GM23338 (cell line): ENCODE results near the gene TIMP3.

ENCODE experiments used
- CREB1 ChIP-seq: fragments of 250-450 bp; sonication (Bioruptor Pico); IDR thresholded peaks from 2 replicates; pipeline ENCODE4 v1.5.0; 2020; ENCODE audit warnings: low read depth, mild to moderate bottlenecking, moderate library complexity
- EZH2 ChIP-seq: fragments of 200-600 bp; sonication (generic); IDR thresholded peaks from one replicate; pipeline ENCODE4 v1.8.0; 2017; ENCODE audit warnings: antibody characterized with exemption, mild to moderate bottlenecking, low read depth; ENCODE audit not compliant: unreplicated experiment
- EZH2phosphoT487 ChIP-seq: fragments of 200-600 bp; sonication (generic); IDR thresholded peaks from one replicate; pipeline ENCODE4 v1.8.1; 2018; ENCODE audit warnings: antibody characterized with exemption; ENCODE audit not compliant: unreplicated experiment
- JUNB ChIP-seq: IDR thresholded peaks from one replicate; pipeline ENCODE4 v1.6.1; 2016; ENCODE audit warnings: antibody characterized with exemption; ENCODE audit not compliant: unreplicated experiment
- POLR2AphosphoS5 ChIP-seq: IDR thresholded peaks from 2 replicates; pipeline ENCODE4 v1.6.1; 2016; ENCODE audit warnings: antibody characterized with exemption, low read depth
- STAT1 ChIP-seq: IDR thresholded peaks from one replicate; pipeline ENCODE4 v1.6.1; 2016; ENCODE audit warnings: antibody characterized with exemption; ENCODE audit not compliant: unreplicated experiment
- ZNF114 ChIP-seq: fragments of 250-450 bp; sonication (Bioruptor Pico); IDR thresholded peaks from 2 replicates; pipeline ENCODE4 v1.5.0; 2020; ENCODE audit warnings: mild to moderate bottlenecking, moderate library complexity
- ZNF331 ChIP-seq: fragments of 250-450 bp; sonication (Bioruptor Pico); IDR thresholded peaks from 2 replicates; pipeline ENCODE4 v1.5.0; 2020; ENCODE audit warnings: low read depth, mild to moderate bottlenecking, moderate library complexity
- TF ChIP-seq, protein P1 (sequence below), 2 experiments: fragments of 200-600 bp in 1 of 2; sonication (generic) in 1 of 2; conservative IDR thresholded peaks; 2 replicates each; pipeline versions ENCODE4 v1.5.1 to v1.6.1; 2016 to 2017; ENCODE audit warnings: antibody characterized with exemption in 2 of 2, low read depth in 2 of 2, mild to moderate bottlenecking in 2 of 2, moderate library complexity in 1 of 2
- TF ChIP-seq, protein P2 (sequence below): fragments of 250-450 bp; sonication (Bioruptor Pico); IDR thresholded peaks from 2 replicates; pipeline ENCODE4 v1.5.0; 2020; ENCODE audit warnings: mild to moderate bottlenecking, moderate library complexity
- TF ChIP-seq, protein P3 (sequence below): IDR thresholded peaks from one replicate; pipeline ENCODE4 v1.6.1; 2018; ENCODE audit warnings: antibody characterized with exemption; ENCODE audit not compliant: unreplicated experiment
- TF ChIP-seq, protein P4 (sequence below): IDR thresholded peaks from 2 replicates; pipeline ENCODE4 v1.6.1; 2016; ENCODE audit warnings: antibody characterized with exemption

DNA sequence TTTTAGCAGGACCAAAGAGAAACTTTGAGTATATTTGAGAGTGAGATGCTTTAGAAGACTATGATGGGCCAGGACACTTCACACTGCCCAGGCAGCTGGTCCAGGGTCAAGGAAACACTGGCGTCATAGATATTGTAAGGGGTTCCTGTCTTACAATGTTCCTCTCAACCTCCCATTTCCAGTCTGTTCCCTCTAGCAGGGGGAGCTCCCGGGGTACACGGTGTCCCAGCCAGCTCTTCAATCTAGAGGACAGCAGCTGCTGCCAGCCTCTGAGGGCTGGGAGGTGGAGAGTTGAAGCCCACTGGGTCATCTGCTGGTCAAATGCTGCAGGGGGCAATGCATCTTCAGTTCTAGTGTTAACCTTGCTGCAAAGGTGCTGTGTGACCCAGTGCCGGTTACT lies 40.7 kb upstream of the TIMP3 start:
- TF ChIP-seq, protein P1, sequence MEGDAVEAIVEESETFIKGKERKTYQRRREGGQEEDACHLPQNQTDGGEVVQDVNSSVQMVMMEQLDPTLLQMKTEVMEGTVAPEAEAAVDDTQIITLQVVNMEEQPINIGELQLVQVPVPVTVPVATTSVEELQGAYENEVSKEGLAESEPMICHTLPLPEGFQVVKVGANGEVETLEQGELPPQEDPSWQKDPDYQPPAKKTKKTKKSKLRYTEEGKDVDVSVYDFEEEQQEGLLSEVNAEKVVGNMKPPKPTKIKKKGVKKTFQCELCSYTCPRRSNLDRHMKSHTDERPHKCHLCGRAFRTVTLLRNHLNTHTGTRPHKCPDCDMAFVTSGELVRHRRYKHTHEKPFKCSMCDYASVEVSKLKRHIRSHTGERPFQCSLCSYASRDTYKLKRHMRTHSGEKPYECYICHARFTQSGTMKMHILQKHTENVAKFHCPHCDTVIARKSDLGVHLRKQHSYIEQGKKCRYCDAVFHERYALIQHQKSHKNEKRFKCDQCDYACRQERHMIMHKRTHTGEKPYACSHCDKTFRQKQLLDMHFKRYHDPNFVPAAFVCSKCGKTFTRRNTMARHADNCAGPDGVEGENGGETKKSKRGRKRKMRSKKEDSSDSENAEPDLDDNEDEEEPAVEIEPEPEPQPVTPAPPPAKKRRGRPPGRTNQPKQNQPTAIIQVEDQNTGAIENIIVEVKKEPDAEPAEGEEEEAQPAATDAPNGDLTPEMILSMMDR (conservative IDR thresholded peaks at IDR 0.05; ENCODE audit: low read depth in 2 of 2) = no peak
- TF ChIP-seq POLR2AphosphoS5 (no peak), EZH2 (no peak), CREB1 (CRISPR knock-in tag) (no peak), JUNB (no peak), EZH2phosphoT487 (no peak), STAT1 (no peak), ZNF331 (no peak), ZNF114 (no peak)
- TF ChIP-seq, protein P2, sequence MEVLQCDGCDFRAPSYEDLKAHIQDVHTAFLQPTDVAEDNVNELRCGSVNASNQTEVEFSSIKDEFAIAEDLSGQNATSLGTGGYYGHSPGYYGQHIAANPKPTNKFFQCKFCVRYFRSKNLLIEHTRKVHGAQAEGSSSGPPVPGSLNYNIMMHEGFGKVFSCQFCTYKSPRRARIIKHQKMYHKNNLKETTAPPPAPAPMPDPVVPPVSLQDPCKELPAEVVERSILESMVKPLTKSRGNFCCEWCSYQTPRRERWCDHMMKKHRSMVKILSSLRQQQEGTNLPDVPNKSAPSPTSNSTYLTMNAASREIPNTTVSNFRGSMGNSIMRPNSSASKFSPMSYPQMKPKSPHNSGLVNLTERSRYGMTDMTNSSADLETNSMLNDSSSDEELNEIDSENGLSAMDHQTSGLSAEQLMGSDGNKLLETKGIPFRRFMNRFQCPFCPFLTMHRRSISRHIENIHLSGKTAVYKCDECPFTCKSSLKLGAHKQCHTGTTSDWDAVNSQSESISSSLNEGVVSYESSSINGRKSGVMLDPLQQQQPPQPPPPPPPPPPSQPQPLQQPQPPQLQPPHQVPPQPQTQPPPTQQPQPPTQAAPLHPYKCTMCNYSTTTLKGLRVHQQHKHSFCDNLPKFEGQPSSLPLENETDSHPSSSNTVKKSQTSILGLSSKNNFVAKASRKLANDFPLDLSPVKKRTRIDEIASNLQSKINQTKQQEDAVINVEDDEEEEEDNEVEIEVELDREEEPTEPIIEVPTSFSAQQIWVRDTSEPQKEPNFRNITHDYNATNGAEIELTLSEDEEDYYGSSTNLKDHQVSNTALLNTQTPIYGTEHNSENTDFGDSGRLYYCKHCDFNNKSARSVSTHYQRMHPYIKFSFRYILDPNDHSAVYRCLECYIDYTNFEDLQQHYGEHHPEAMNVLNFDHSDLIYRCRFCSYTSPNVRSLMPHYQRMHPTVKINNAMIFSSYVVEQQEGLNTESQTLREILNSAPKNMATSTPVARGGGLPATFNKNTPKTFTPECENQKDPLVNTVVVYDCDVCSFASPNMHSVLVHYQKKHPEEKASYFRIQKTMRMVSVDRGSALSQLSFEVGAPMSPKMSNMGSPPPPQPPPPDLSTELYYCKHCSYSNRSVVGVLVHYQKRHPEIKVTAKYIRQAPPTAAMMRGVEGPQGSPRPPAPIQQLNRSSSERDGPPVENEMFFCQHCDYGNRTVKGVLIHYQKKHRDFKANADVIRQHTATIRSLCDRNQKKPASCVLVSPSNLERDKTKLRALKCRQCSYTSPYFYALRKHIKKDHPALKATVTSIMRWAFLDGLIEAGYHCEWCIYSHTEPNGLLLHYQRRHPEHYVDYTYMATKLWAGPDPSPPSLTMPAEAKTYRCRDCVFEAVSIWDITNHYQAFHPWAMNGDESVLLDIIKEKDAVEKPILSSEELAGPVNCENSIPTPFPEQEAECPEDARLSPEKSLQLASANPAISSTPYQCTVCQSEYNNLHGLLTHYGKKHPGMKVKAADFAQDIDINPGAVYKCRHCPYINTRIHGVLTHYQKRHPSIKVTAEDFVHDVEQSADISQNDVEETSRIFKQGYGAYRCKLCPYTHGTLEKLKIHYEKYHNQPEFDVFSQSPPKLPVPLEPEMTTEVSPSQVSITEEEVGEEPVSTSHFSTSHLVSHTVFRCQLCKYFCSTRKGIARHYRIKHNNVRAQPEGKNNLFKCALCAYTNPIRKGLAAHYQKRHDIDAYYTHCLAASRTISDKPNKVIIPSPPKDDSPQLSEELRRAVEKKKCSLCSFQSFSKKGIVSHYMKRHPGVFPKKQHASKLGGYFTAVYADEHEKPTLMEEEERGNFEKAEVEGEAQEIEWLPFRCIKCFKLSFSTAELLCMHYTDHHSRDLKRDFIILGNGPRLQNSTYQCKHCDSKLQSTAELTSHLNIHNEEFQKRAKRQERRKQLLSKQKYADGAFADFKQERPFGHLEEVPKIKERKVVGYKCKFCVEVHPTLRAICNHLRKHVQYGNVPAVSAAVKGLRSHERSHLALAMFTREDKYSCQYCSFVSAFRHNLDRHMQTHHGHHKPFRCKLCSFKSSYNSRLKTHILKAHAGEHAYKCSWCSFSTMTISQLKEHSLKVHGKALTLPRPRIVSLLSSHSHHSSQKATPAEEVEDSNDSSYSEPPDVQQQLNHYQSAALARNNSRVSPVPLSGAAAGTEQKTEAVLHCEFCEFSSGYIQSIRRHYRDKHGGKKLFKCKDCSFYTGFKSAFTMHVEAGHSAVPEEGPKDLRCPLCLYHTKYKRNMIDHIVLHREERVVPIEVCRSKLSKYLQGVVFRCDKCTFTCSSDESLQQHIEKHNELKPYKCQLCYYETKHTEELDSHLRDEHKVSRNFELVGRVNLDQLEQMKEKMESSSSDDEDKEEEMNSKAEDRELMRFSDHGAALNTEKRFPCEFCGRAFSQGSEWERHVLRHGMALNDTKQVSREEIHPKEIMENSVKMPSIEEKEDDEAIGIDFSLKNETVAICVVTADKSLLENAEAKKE = no peak
- TF ChIP-seq, protein P3, sequence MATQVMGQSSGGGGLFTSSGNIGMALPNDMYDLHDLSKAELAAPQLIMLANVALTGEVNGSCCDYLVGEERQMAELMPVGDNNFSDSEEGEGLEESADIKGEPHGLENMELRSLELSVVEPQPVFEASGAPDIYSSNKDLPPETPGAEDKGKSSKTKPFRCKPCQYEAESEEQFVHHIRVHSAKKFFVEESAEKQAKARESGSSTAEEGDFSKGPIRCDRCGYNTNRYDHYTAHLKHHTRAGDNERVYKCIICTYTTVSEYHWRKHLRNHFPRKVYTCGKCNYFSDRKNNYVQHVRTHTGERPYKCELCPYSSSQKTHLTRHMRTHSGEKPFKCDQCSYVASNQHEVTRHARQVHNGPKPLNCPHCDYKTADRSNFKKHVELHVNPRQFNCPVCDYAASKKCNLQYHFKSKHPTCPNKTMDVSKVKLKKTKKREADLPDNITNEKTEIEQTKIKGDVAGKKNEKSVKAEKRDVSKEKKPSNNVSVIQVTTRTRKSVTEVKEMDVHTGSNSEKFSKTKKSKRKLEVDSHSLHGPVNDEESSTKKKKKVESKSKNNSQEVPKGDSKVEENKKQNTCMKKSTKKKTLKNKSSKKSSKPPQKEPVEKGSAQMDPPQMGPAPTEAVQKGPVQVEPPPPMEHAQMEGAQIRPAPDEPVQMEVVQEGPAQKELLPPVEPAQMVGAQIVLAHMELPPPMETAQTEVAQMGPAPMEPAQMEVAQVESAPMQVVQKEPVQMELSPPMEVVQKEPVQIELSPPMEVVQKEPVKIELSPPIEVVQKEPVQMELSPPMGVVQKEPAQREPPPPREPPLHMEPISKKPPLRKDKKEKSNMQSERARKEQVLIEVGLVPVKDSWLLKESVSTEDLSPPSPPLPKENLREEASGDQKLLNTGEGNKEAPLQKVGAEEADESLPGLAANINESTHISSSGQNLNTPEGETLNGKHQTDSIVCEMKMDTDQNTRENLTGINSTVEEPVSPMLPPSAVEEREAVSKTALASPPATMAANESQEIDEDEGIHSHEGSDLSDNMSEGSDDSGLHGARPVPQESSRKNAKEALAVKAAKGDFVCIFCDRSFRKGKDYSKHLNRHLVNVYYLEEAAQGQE = no peak
- TF ChIP-seq, protein P4, sequence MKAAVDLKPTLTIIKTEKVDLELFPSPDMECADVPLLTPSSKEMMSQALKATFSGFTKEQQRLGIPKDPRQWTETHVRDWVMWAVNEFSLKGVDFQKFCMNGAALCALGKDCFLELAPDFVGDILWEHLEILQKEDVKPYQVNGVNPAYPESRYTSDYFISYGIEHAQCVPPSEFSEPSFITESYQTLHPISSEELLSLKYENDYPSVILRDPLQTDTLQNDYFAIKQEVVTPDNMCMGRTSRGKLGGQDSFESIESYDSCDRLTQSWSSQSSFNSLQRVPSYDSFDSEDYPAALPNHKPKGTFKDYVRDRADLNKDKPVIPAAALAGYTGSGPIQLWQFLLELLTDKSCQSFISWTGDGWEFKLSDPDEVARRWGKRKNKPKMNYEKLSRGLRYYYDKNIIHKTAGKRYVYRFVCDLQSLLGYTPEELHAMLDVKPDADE = no peak
